HEK293 (cell line): ENCODE data around the gene ACADVL.

Experiments used
- HOXA7 ChIP-seq: sonication (generic); formaldehyde crosslinking; IDR thresholded peaks from 2 replicates; pipeline ENCODE4 v1.8.1; 2022; ENCODE audit warnings: missing genetic modification reagents, borderline replicate concordance
- KLF1 ChIP-seq: fragments of 450-650 bp; formaldehyde crosslinking; IDR thresholded peaks from 2 replicates; pipeline ENCODE4 v1.5.1; 2016; ENCODE audit warnings: missing biosample characterization, missing genetic modification characterization
- KLF10 ChIP-seq: fragments of 450-650 bp; IDR thresholded peaks from 2 replicates; pipeline ENCODE4 v1.5.1; 2018; ENCODE audit warnings: missing biosample characterization, mild to moderate bottlenecking, missing genetic modification characterization
- REPIN1 ChIP-seq: fragments of 450-650 bp; formaldehyde crosslinking; IDR thresholded peaks from 2 replicates; pipeline ENCODE4 v1.5.1; 2017; ENCODE audit warnings: missing biosample characterization, missing genetic modification characterization, low read depth
- TCF7L2 ChIP-seq: IDR thresholded peaks from 2 replicates; pipeline ENCODE4 v1.6.1; 2011; ENCODE audit warnings: low read depth, mild to moderate bottlenecking, inconsistent platforms, low read length, moderate library complexity, borderline replicate concordance
- ZFP37 ChIP-seq: fragments of 450-650 bp; formaldehyde crosslinking; IDR thresholded peaks from 2 replicates; pipeline ENCODE4 v1.5.1; 2016; ENCODE audit warnings: missing biosample characterization, missing genetic modification characterization
- ZFP41 ChIP-seq: fragments of 450-650 bp; formaldehyde crosslinking; IDR thresholded peaks from 2 replicates; pipeline ENCODE4 v1.5.1; 2016; ENCODE audit warnings: missing biosample characterization, missing genetic modification characterization, borderline replicate concordance
- ZNF10 ChIP-seq: fragments of 450-650 bp; formaldehyde crosslinking; IDR thresholded peaks from 2 replicates; pipeline ENCODE4 v1.5.1; 2017; ENCODE audit warnings: missing biosample characterization, missing genetic modification characterization
- ZNF16 ChIP-seq: fragments of 450-650 bp; formaldehyde crosslinking; IDR thresholded peaks from 2 replicates; pipeline ENCODE4 v1.5.1; 2016; ENCODE audit warnings: low read depth, missing biosample characterization, missing genetic modification characterization
- ZNF221 ChIP-seq: fragments of 450-650 bp; formaldehyde crosslinking; IDR thresholded peaks from 2 replicates; pipeline ENCODE4 v1.5.1; 2017; ENCODE audit warnings: missing biosample characterization, missing genetic modification characterization, borderline replicate concordance
- ZNF302 ChIP-seq: fragments of 450-650 bp; formaldehyde crosslinking; IDR thresholded peaks from 2 replicates; pipeline ENCODE4 v1.5.1; 2016; ENCODE audit warnings: missing biosample characterization, missing genetic modification characterization, low read depth
- ZNF350 ChIP-seq: fragments of 450-650 bp; formaldehyde crosslinking; IDR thresholded peaks from 2 replicates; pipeline ENCODE4 v1.5.0; 2017; ENCODE audit warnings: missing biosample characterization, mild to moderate bottlenecking, missing genetic modification characterization
- ZNF37A ChIP-seq: fragments of 450-650 bp; IDR thresholded peaks from 2 replicates; pipeline ENCODE4 v1.5.1; 2018; ENCODE audit warnings: missing biosample characterization, missing genetic modification characterization
- ZNF416 ChIP-seq: fragments of 450-650 bp; formaldehyde crosslinking; IDR thresholded peaks from 2 replicates; pipeline ENCODE4 v1.5.1; 2016; ENCODE audit warnings: missing biosample characterization, missing genetic modification characterization
- ZNF510 ChIP-seq: fragments of 450-650 bp; formaldehyde crosslinking; IDR thresholded peaks from 2 replicates; pipeline ENCODE4 v1.5.1; 2018; ENCODE audit warnings: mild to moderate bottlenecking, missing genetic modification characterization, missing biosample characterization; ENCODE audit not compliant: insufficient replicate concordance
- ZNF571 ChIP-seq: fragments of 450-650 bp; formaldehyde crosslinking; IDR thresholded peaks from 2 replicates; pipeline ENCODE4 v1.5.0; 2017; ENCODE audit warnings: missing biosample characterization, missing genetic modification characterization
- ZNF768 ChIP-seq: fragments of 450-650 bp; formaldehyde crosslinking; IDR thresholded peaks from 2 replicates; pipeline ENCODE4 v1.5.1; 2018; ENCODE audit warnings: missing biosample characterization, mild to moderate bottlenecking, missing genetic modification characterization
- TF ChIP-seq, protein P1 (sequence below): fragments of 450-650 bp; formaldehyde crosslinking; IDR thresholded peaks from 2 replicates; pipeline ENCODE4 v1.5.1; 2016; ENCODE audit warnings: missing biosample characterization, missing genetic modification characterization
- TF ChIP-seq, protein P2 (sequence below): fragments of 450-650 bp; formaldehyde crosslinking; IDR thresholded peaks from 2 replicates; pipeline ENCODE4 v1.5.1; 2016; ENCODE audit warnings: missing biosample characterization, missing genetic modification characterization
- TF ChIP-seq, protein P3 (sequence below): fragments of 450-650 bp; formaldehyde crosslinking; IDR thresholded peaks from 2 replicates; pipeline ENCODE4 v1.5.1; 2016; ENCODE audit warnings: missing biosample characterization, missing genetic modification characterization
- TF ChIP-seq, protein P4 (sequence below): fragments of 450-650 bp; formaldehyde crosslinking; optimal IDR thresholded peaks from 2 replicates; pipeline ENCODE3; 2016; ENCODE audit warnings: missing biosample characterization, mild to moderate bottlenecking, missing genetic modification characterization
- TF ChIP-seq, protein P5 (sequence below): fragments of 450-650 bp; formaldehyde crosslinking; IDR thresholded peaks from 2 replicates; pipeline ENCODE4 v1.5.1; 2016; ENCODE audit warnings: missing biosample characterization, missing genetic modification characterization, borderline replicate concordance
- TF ChIP-seq, protein P6 (sequence below): fragments of 450-650 bp; formaldehyde crosslinking; IDR thresholded peaks from 2 replicates; pipeline ENCODE4 v1.5.1; 2016; ENCODE audit warnings: missing biosample characterization, missing genetic modification characterization
- TF ChIP-seq, protein P7 (sequence below): fragments of 450-650 bp; formaldehyde crosslinking; IDR thresholded peaks from 2 replicates; pipeline ENCODE4 v1.5.1; 2016; ENCODE audit warnings: missing biosample characterization, missing genetic modification characterization
- TF ChIP-seq, protein P8 (sequence below): fragments of 450-650 bp; formaldehyde crosslinking; IDR thresholded peaks from 2 replicates; pipeline ENCODE4 v1.5.1; 2016; ENCODE audit warnings: missing biosample characterization, missing genetic modification characterization

ACADVL gene

DNA sequence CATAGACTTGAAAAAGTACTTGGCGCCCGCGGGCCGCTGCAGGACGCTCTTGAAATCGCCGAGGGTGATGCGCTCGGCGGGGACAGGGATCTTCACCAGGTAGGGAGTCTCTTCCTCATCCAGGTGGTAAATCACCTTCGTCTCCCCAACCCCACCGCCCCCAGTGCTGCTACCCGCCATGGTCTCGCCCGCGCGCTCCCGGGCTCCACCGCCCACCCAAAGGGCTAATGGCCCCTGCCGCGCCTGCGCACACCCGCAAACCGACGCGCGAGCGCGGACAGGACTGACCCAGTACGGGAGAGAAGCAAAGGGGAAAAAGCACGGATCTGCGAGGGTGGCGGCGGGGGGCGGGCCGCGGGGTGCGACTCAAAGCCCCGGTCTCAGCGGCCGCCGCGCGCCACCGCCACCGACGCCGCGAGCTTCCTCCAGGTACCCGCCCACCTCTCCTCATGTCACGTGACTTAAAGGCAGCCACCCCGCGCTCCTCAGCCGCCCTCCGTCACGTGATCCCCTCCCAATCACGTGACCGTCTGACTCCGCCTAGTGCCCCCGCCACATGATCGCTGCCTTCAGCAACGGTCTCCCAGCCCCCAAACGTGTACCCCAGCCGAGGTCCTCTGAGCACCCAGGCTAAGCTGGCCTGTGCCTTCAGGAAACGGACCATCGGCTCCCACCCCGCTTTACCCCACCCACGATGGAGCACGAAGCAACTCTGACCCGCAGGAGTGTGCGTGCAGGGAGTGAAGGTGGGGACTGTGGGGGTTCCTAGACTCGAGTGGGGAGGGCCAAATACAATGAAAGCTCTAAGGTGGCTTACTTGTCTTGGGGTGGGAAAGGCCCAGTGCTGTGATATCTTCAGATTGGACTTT, 14.6 kb downstream of the ACADVL start, which contains the start of gene DVL2 (continued):
- TF ChIP-seq KLF1 (tag by site-specific recombination) = peak; percentile 91
- no peak for TF ChIP-seq ZNF350
- no peak for TF ChIP-seq ZNF16 (tag by site-specific recombination)
- TF ChIP-seq, protein P1, sequence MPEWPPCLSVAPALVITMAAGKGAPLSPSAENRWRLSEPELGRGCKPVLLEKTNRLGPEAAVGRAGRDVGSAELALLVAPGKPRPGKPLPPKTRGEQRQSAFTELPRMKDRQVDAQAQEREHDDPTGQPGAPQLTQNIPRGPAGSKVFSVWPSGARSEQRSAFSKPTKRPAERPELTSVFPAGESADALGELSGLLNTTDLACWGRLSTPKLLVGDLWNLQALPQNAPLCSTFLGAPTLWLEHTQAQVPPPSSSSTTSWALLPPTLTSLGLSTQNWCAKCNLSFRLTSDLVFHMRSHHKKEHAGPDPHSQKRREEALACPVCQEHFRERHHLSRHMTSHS (tag by site-specific recombination) = peak; percentile 80; the same call in 1 of the 2 replicates
- TF ChIP-seq, protein P2, sequence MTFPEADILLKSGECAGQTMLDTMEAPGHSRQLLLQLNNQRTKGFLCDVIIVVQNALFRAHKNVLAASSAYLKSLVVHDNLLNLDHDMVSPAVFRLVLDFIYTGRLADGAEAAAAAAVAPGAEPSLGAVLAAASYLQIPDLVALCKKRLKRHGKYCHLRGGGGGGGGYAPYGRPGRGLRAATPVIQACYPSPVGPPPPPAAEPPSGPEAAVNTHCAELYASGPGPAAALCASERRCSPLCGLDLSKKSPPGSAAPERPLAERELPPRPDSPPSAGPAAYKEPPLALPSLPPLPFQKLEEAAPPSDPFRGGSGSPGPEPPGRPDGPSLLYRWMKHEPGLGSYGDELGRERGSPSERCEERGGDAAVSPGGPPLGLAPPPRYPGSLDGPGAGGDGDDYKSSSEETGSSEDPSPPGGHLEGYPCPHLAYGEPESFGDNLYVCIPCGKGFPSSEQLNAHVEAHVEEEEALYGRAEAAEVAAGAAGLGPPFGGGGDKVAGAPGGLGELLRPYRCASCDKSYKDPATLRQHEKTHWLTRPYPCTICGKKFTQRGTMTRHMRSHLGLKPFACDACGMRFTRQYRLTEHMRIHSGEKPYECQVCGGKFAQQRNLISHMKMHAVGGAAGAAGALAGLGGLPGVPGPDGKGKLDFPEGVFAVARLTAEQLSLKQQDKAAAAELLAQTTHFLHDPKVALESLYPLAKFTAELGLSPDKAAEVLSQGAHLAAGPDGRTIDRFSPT (tag by site-specific recombination) = no peak; the same call in 1 of the 2 replicates
- TF ChIP-seq ZFP37 (tag by site-specific recombination) = peak; percentile 72; the same call in 1 of the 2 replicates
- TF ChIP-seq, protein P3, sequence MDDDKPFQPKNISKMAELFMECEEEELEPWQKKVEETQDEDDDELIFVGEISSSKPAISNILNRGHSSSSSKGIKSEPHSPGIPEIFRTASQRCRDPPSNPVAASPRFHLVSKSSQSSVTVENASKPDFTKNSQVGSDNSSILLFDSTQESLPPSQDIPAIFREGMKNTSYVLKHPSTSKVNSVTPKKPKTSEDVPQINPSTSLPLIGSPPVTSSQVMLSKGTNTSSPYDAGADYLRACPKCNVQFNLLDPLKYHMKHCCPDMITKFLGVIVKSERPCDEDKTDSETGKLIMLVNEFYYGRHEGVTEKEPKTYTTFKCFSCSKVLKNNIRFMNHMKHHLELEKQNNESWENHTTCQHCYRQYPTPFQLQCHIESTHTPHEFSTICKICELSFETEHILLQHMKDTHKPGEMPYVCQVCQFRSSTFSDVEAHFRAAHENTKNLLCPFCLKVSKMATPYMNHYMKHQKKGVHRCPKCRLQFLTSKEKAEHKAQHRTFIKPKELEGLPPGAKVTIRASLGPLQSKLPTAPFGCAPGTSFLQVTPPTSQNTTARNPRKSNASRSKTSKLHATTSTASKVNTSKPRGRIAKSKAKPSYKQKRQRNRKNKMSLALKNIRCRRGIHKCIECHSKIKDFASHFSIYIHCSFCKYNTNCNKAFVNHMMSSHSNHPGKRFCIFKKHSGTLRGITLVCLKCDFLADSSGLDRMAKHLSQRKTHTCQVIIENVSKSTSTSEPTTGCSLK (tag by site-specific recombination) = no peak
- TF ChIP-seq ZNF10 (tag by site-specific recombination) = peak; percentile 38; the same call in 1 of the 2 replicates
- peak; percentile 94 for TF ChIP-seq KLF10 (tag by site-specific recombination)
- no peak for TF ChIP-seq ZNF302
- TF ChIP-seq ZNF768 (tag by site-specific recombination) = no peak
- peak; percentile 86; the same call in 1 of the 2 replicates for TF ChIP-seq REPIN1 (tag by site-specific recombination)
- TF ChIP-seq, protein P4, sequence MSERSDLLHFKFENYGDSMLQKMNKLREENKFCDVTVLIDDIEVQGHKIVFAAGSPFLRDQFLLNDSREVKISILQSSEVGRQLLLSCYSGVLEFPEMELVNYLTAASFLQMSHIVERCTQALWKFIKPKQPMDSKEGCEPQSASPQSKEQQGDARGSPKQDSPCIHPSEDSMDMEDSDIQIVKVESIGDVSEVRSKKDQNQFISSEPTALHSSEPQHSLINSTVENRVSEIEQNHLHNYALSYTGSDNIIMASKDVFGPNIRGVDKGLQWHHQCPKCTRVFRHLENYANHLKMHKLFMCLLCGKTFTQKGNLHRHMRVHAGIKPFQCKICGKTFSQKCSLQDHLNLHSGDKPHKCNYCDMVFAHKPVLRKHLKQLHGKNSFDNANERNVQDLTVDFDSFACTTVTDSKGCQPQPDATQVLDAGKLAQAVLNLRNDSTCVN (tag by site-specific recombination) = peak; percentile 99
- TF ChIP-seq, protein P5, sequence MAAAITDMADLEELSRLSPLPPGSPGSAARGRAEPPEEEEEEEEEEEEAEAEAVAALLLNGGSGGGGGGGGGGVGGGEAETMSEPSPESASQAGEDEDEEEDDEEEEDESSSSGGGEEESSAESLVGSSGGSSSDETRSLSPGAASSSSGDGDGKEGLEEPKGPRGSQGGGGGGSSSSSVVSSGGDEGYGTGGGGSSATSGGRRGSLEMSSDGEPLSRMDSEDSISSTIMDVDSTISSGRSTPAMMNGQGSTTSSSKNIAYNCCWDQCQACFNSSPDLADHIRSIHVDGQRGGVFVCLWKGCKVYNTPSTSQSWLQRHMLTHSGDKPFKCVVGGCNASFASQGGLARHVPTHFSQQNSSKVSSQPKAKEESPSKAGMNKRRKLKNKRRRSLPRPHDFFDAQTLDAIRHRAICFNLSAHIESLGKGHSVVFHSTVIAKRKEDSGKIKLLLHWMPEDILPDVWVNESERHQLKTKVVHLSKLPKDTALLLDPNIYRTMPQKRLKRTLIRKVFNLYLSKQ (tag by site-specific recombination) = peak; percentile 38; the same call in 1 of the 2 replicates
- peak; percentile 91; the same call in 1 of the 2 replicates for TF ChIP-seq ZNF221 (tag by site-specific recombination)
- TF ChIP-seq, protein P6, sequence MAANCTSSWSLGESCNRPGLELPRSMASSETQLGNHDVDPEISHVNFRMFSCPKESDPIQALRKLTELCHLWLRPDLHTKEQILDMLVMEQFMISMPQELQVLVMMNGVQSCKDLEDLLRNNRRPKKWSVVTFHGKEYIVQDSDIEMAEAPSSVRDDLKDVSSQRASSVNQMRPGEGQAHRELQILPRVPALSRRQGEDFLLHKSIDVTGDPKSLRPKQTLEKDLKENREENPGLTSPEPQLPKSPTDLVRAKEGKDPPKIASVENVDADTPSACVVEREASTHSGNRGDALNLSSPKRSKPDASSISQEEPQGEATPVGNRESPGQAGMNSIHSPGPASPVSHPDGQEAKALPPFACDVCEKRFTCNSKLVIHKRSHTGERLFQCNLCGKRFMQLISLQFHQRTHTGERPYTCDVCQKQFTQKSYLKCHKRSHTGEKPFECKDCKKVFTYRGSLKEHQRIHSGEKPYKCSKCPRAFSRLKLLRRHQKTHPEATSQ = peak; percentile 67; the same call in 1 of the 2 replicates
- TF ChIP-seq, protein P7, sequence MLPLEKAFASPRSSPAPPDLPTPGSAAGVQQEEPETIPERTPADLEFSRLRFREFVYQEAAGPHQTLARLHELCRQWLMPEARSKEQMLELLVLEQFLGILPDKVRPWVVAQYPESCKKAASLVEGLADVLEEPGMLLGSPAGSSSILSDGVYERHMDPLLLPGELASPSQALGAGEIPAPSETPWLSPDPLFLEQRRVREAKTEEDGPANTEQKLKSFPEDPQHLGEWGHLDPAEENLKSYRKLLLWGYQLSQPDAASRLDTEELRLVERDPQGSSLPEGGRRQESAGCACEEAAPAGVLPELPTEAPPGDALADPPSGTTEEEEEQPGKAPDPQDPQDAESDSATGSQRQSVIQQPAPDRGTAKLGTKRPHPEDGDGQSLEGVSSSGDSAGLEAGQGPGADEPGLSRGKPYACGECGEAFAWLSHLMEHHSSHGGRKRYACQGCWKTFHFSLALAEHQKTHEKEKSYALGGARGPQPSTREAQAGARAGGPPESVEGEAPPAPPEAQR = peak; percentile 74; the same call in 1 of the 2 replicates
- no peak for TF ChIP-seq ZFP41
- 0 out of 2 replicates have a peak, but pooled peaks have one; percentile 46 for TF ChIP-seq ZNF37A
- no peak for TF ChIP-seq TCF7L2
- no peak for TF ChIP-seq HOXA7 (CRISPR knock-in tag)
- TF ChIP-seq ZNF416 (tag by site-specific recombination) = no peak
- no peak for TF ChIP-seq ZNF510 (tag by site-specific recombination)
- TF ChIP-seq ZNF571 (tag by site-specific recombination) = no peak
- TF ChIP-seq, protein P8, sequence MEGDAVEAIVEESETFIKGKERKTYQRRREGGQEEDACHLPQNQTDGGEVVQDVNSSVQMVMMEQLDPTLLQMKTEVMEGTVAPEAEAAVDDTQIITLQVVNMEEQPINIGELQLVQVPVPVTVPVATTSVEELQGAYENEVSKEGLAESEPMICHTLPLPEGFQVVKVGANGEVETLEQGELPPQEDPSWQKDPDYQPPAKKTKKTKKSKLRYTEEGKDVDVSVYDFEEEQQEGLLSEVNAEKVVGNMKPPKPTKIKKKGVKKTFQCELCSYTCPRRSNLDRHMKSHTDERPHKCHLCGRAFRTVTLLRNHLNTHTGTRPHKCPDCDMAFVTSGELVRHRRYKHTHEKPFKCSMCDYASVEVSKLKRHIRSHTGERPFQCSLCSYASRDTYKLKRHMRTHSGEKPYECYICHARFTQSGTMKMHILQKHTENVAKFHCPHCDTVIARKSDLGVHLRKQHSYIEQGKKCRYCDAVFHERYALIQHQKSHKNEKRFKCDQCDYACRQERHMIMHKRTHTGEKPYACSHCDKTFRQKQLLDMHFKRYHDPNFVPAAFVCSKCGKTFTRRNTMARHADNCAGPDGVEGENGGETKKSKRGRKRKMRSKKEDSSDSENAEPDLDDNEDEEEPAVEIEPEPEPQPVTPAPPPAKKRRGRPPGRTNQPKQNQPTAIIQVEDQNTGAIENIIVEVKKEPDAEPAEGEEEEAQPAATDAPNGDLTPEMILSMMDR (tag by site-specific recombination) = no peak
